IMR-90 (cell line): Measurements from ENCODE around the gene HRH3. TPM values are rescaled to one million over a fixed set of nuclear protein-coding genes. Genes with fewer than 3 reads are reported as not detected.

Experiments used
- ATAC-seq: fragments of 200-7000 bp; cut with Tn5 transposase; 2 replicates; pipeline ENCODE4 v1.9.1; 2020; ENCODE audit warnings: low read depth, mild to moderate bottlenecking, moderate library complexity
- BruUV-seq: library from RNA; stranded (reverse); fragments of 400-500 nt; replicated peaks from 2 replicates; lab custom pipeline; 2021; lab: Mats Ljungman, UMichigan
- CTCF ChIA-PET: fragments of 300-600 bp; formaldehyde crosslinking; extraction: SDS; loops from one replicate; lab custom pipeline; 2021; ENCODE audit warnings: antibody characterized with exemption; lab: Yijun Ruan, JAX
- POLR2A ChIA-PET: fragments of 300-600 bp; sonication (Branson Sonifier 250); formaldehyde crosslinking; loops from one replicate; lab custom pipeline; 2022; ENCODE audit warnings: antibody characterized with exemption; ENCODE audit not compliant: unreplicated experiment; lab: Charles Lee
- DNase-seq: peaks from one replicate; pipeline ENCODE4 v3.0.0; 2013
- H2AFZ ChIP-seq: replicated peaks from 2 replicates; pipeline ENCODE3; 2013; ENCODE audit warnings: low read length, mild to moderate bottlenecking; ENCODE audit not compliant: poor library complexity
- H2AK5ac ChIP-seq: 2 replicates; pipeline ENCODE4 v1.6.1; 2013; ENCODE audit warnings: low read depth, low read length, inconsistent platforms
- H2AK9ac ChIP-seq: replicated peaks from 2 replicates; pipeline ENCODE3; 2013; ENCODE audit warnings: mild to moderate bottlenecking, low read depth, low read length, moderate library complexity; ENCODE audit not compliant: poor library complexity
- H2BK120ac ChIP-seq: 2 replicates; pipeline ENCODE4 v1.6.1; 2013; ENCODE audit warnings: low read depth, low read length, inconsistent platforms
- H2BK15ac ChIP-seq: 3 replicates; pipeline ENCODE4 v1.6.1; 2013; ENCODE audit warnings: low read depth, low read length, inconsistent platforms
- H2BK20ac ChIP-seq: 2 replicates; pipeline ENCODE4 v1.6.1; 2013; ENCODE audit warnings: low read depth, mild to moderate bottlenecking, inconsistent platforms, low read length, moderate library complexity
- H2BK5ac ChIP-seq: 2 replicates; pipeline ENCODE4 v1.6.1; 2013; ENCODE audit warnings: mild to moderate bottlenecking, low read depth, low read length, inconsistent platforms; ENCODE audit not compliant: poor library complexity, severe bottlenecking
- H3K14ac ChIP-seq: replicated peaks from 2 replicates; pipeline ENCODE4 v1.6.1; 2013; ENCODE audit warnings: low read depth, low read length, inconsistent platforms
- H3K18ac ChIP-seq: 2 replicates; pipeline ENCODE4 v1.6.1; 2013; ENCODE audit warnings: low read depth, low read length, control low read depth
- H3K23ac ChIP-seq: 2 replicates; pipeline ENCODE4 v1.6.1; 2013; ENCODE audit warnings: low read depth, low read length, inconsistent platforms
- H3K27ac ChIP-seq: 2 replicates; pipeline ENCODE4 v1.5.1; 2013; ENCODE audit warnings: mild to moderate bottlenecking, control low read depth, low read length; ENCODE audit not compliant: insufficient read depth
- H3K27me3 ChIP-seq: 2 replicates; pipeline ENCODE4 v1.6.1; 2013; ENCODE audit warnings: low read length; ENCODE audit not compliant: control insufficient read depth, insufficient read depth
- H3K36me3 ChIP-seq: 2 replicates; pipeline ENCODE4 v1.6.1; 2013; ENCODE audit warnings: low read length, mixed read lengths; ENCODE audit not compliant: control insufficient read depth, insufficient read depth
- H3K4ac ChIP-seq: 2 replicates; pipeline ENCODE4 v1.6.1; 2013; ENCODE audit warnings: low read depth, low read length, inconsistent platforms
- H3K4me1 ChIP-seq: 2 replicates; pipeline ENCODE4 v1.6.1; 2013; ENCODE audit warnings: low read length, mixed read lengths; ENCODE audit not compliant: control insufficient read depth, insufficient read depth
- H3K4me2 ChIP-seq: 2 replicates; pipeline ENCODE4 v1.6.1; 2013; ENCODE audit warnings: low read depth, mild to moderate bottlenecking, control low read depth, low read length, moderate library complexity
- H3K4me3 ChIP-seq: 2 replicates; pipeline ENCODE4 v1.5.1; 2013; ENCODE audit warnings: low read depth, mild to moderate bottlenecking, control low read depth, low read length, moderate library complexity; ENCODE audit not compliant: insufficient read depth
- H3K56ac ChIP-seq: 2 replicates; pipeline ENCODE4 v1.6.1; 2013; ENCODE audit warnings: low read length, inconsistent platforms; ENCODE audit not compliant: insufficient read depth; ENCODE audit errors: extremely low read depth
- H3K79me1 ChIP-seq, 2 experiments: 2 replicates each; pipeline ENCODE4 v1.6.1; 2013; ENCODE audit warnings: low read length in 2 of 2, inconsistent platforms in 1 of 2, low read depth in 1 of 2
- H3K9ac ChIP-seq: 2 replicates; pipeline ENCODE4 v1.6.1; 2013; ENCODE audit warnings: low read depth, low read length, control low read depth
- H3K9me1 ChIP-seq: 2 replicates; pipeline ENCODE4 v1.6.1; 2013; ENCODE audit warnings: low read length, inconsistent platforms; ENCODE audit not compliant: insufficient read depth
- H3K9me3 ChIP-seq: 2 replicates; pipeline ENCODE4 v1.6.1; 2013; ENCODE audit warnings: low read length; ENCODE audit not compliant: control insufficient read depth, insufficient read depth
- H4K20me1 ChIP-seq: 2 replicates; pipeline ENCODE4 v1.6.1; 2013; ENCODE audit warnings: low read length, inconsistent platforms; ENCODE audit not compliant: insufficient read depth
- H4K5ac ChIP-seq: 2 replicates; pipeline ENCODE4 v1.6.1; 2013; ENCODE audit warnings: mild to moderate bottlenecking, low read depth, low read length, control low read depth
- H4K8ac ChIP-seq, 2 experiments: 2 replicates each; pipeline ENCODE4 v1.6.1; 2013; ENCODE audit warnings: low read depth in 2 of 2, low read length in 2 of 2, control low read depth in 1 of 2, inconsistent platforms in 1 of 2
- H4K91ac ChIP-seq: 2 replicates; pipeline ENCODE4 v1.6.1; 2013; ENCODE audit warnings: low read depth, low read length, inconsistent platforms; ENCODE audit not compliant: insufficient read depth
- BHLHE40 ChIP-seq: fragments of 150-350 bp; IDR thresholded peaks from 2 replicates; pipeline ENCODE4 v1.6.1; 2016; ENCODE audit warnings: mild to moderate bottlenecking, low read depth, low read length
- ELK1 ChIP-seq: fragments of 150-350 bp; IDR thresholded peaks from 2 replicates; pipeline ENCODE4 v1.6.1; 2016; ENCODE audit warnings: low read depth, mild to moderate bottlenecking, low read length, moderate library complexity, borderline replicate concordance
- MAZ ChIP-seq: IDR thresholded peaks from 2 replicates; pipeline ENCODE4 v1.6.1; 2012; ENCODE audit warnings: low read depth, mild to moderate bottlenecking, low read length, improper control_type of control experiment, moderate library complexity, borderline replicate concordance
- NFE2L2 ChIP-seq: fragments of 150-350 bp; IDR thresholded peaks from 2 replicates; pipeline ENCODE4 v1.6.1; 2016; ENCODE audit warnings: low read depth, mild to moderate bottlenecking, low read length
- POLR2A ChIP-seq: IDR thresholded peaks from 2 replicates; pipeline ENCODE4 v1.6.1; 2012; ENCODE audit warnings: mild to moderate bottlenecking, low read depth, low read length
- RAD21 ChIP-seq: IDR thresholded peaks from 2 replicates; pipeline ENCODE4 v1.6.1; 2012; ENCODE audit warnings: low read length, improper control_type of control experiment
- RCOR1 ChIP-seq: IDR thresholded peaks from 2 replicates; pipeline ENCODE4 v1.6.1; 2012; ENCODE audit warnings: mild to moderate bottlenecking, low read length, improper control_type of control experiment; ENCODE audit not compliant: insufficient replicate concordance
- RFX5 ChIP-seq: IDR thresholded peaks from 2 replicates; pipeline ENCODE4 v1.8.0; 2012; ENCODE audit warnings: low read depth, mild to moderate bottlenecking, low read length, moderate library complexity
- WGBS, 2 experiments: methylation state at CpG; one replicate each; pipeline versions ENCODE4 v1.1.5 to v1.1.7; 2013; ENCODE audit warnings: missing lambda C conversion rate in 2 of 2; ENCODE audit not compliant: insufficient read length in 1 of 2; ENCODE audit errors: extremely low coverage in 2 of 2; 5-methylcytosine and 5-hydroxymethylcytosine counted together
- dilution Hi-C: fragments of 300-500 bp; cut with HindIII; formaldehyde crosslinking; loops from one replicate; pipeline ENCODE4 v1.14.3; 2018; ENCODE audit warnings: low sequenced_read_pairs; ENCODE audit not compliant: unreplicated experiment
- in situ Hi-C: fragments of 300-500 bp; cut with MboI; formaldehyde crosslinking; loops from 3 replicates; pipeline ENCODE4 v1.14.3; 2019; ENCODE audit warnings: low sequenced_read_pairs, inconsistent platforms, mixed read lengths
- intact Hi-C: fragments of 100-400 bp; cut with micrococcal nuclease; formaldehyde crosslinking; loops from 2 replicates; pipeline ENCODE4 v1.10.0; 2022
- polyA plus RNA-seq, 3 experiments: library from polyadenylated mRNA; depleted of rRNA; stranded (reverse); fragments of >200 nt; gene quantifications; 2 replicates each; pipeline ENCODE4 v1.2.3, GENCODE V29; 2012; ENCODE audit warnings: low replicate concordance in 1 of 3
- total RNA-seq: library from RNA; depleted of rRNA; stranded (reverse); fragments of >200 nt; gene quantifications from 2 replicates; pipeline ENCODE4 v1.2.3, GENCODE V29; 2012
- TF ChIP-seq, protein P1 (sequence below): fragments of 150-350 bp; IDR thresholded peaks from 2 replicates; pipeline ENCODE4 v1.6.1; 2017; ENCODE audit warnings: mild to moderate bottlenecking, antibody characterized with exemption, low read length, low read depth

The HRH3 gene
- total and polyA plus RNA-seq, 2 of the 4 experiments (the other 2 are of a cell fraction): not detected

- TF ChIP-seq MAZ: no peak
- TF ChIP-seq NFE2L2: no peak
- no peak for TF ChIP-seq RFX5
- TF ChIP-seq RCOR1: no peak
- TF ChIP-seq ELK1: no peak
- TF ChIP-seq BHLHE40: no peak
- no peak for TF ChIP-seq POLR2A
- TF ChIP-seq, protein P1, sequence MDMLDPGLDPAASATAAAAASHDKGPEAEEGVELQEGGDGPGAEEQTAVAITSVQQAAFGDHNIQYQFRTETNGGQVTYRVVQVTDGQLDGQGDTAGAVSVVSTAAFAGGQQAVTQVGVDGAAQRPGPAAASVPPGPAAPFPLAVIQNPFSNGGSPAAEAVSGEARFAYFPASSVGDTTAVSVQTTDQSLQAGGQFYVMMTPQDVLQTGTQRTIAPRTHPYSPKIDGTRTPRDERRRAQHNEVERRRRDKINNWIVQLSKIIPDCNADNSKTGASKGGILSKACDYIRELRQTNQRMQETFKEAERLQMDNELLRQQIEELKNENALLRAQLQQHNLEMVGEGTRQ: no peak
- TF ChIP-seq RAD21: no peak
- ATAC-seq: no peak
- no peak overlapping the region for H3K18ac ChIP-seq
- H3K27ac ChIP-seq: no peak overlapping the region
- no peak overlapping the region for H2BK5ac ChIP-seq
- peaks cover 2% of the 10 kb centered on the region for H3K9me3 ChIP-seq
- H3K36me3 ChIP-seq: peaks cover 46% of the 10 kb centered on the region
- no peak overlapping the region for H3K23ac ChIP-seq
- whole genome bisulfite sequencing, 2 experiments: 84% methylated on average over 13 of the region's 17 CpGs; no CpG with 5 or more reads in 1 of the 2 experiments
- H2AK9ac ChIP-seq: no peak overlapping the region
- ChIA-PET CTCF (no interaction called here), POLR2A (no interaction called here)
- H3K9me1 ChIP-seq: no peaks in the 10 kb centered on the region
- H3K4me2 ChIP-seq: no peak overlapping the region
- DNase-seq: no peak
- no peak overlapping the region for H2AK5ac ChIP-seq
- no peak overlapping the region for H3K4ac ChIP-seq
- no peak overlapping the region for H3K56ac ChIP-seq
- peaks cover 9% of the 10 kb centered on the region for H4K20me1 ChIP-seq
- intact Hi-C loops: no loop called here
- H4K5ac ChIP-seq: no peak overlapping the region
- peaks cover 13 to 20% of the 10 kb centered on the region in 2 experiments; a peak in 3 of 4 replicates for H3K79me1 ChIP-seq
- no TSS peak for BruUV-seq
- H3K4me1 ChIP-seq: no peaks in the 10 kb centered on the region
- no peak overlapping the region for H2BK20ac ChIP-seq
- H2BK15ac ChIP-seq: no peak overlapping the region
- H4K8ac ChIP-seq: no peak overlapping the region
- H2BK120ac ChIP-seq: no peak overlapping the region
- H3K4me3 ChIP-seq: no peak overlapping the region
- H3K27me3 ChIP-seq: no peaks in the 10 kb centered on the region
- H3K9ac ChIP-seq: no peak overlapping the region
- no peak overlapping the region for H4K91ac ChIP-seq
- no peak overlapping the region for H2AFZ ChIP-seq
- dilution Hi-C loops: no loop called here
- H3K14ac ChIP-seq: no peak overlapping the region
- in situ Hi-C loops: no loop called here
These were observed 49.8 kb upstream of the HRH3 start for GRCh38 chr20:62269871-62270270.
